ENCODE measurements around the gene SH2B3.
"Not testable (repeated sequence)": the region's sequence is repeated elsewhere in the genome, so short reads cannot be mapped to it uniquely, and the experiment has no call there.

Gene SH2B3

GRCh38 chr12:111454311-111454710, 48.6 kb downstream of the SH2B3 start:
- TF ChIP-seq CTCF (conservative IDR thresholded peaks at IDR 0.05) (no peak), ZFX (IDR thresholded peaks at IDR 0.05) (no peak)
- H3K27ac ChIP-seq = no peak overlapping the region

GRCh38 chr12:111454716-111455447, 49.2 kb downstream of the SH2B3 start:
- H3K27ac ChIP-seq = no peak overlapping the region
- TF ChIP-seq CTCF (conservative IDR thresholded peaks at IDR 0.05) = no peak
- no peak for TF ChIP-seq ZFX (IDR thresholded peaks at IDR 0.05)

GRCh38 chr12:111455448-111456320, 50.0 kb downstream of the SH2B3 start:
- H3K27ac ChIP-seq = no peak overlapping the region

GRCh38 chr12:111457071-111457470, 51.3 kb downstream of the SH2B3 start:
- H3K27ac ChIP-seq = no peak overlapping the region
- TF ChIP-seq CTCF (conservative IDR thresholded peaks at IDR 0.05) = no peak
- TF ChIP-seq ZFX (IDR thresholded peaks at IDR 0.05) = no peak

More at GRCh38 chr12:111455448-111456320, 50.0 kb downstream of the SH2B3 start:
- TF ChIP-seq CTCF (conservative IDR thresholded peaks at IDR 0.05) = no peak
- no peak for TF ChIP-seq ZFX (IDR thresholded peaks at IDR 0.05)

GRCh38 chr12:111457577-111457976, 51.9 kb downstream of the SH2B3 start:
- H3K27ac ChIP-seq = no peak overlapping the region
- TF ChIP-seq CTCF (conservative IDR thresholded peaks at IDR 0.05) (no peak), ZFX (IDR thresholded peaks at IDR 0.05) (no peak)

GRCh38 chr12:111458546-111459172, 52.9 kb downstream of the SH2B3 start:
- TF ChIP-seq ZFX (IDR thresholded peaks at IDR 0.05) (no peak), CTCF (conservative IDR thresholded peaks at IDR 0.05) (no peak)
- no peak overlapping the region for H3K27ac ChIP-seq

GRCh38 chr12:111460111-111460510, 54.4 kb downstream of the SH2B3 start:
- H3K27ac ChIP-seq = not testable (repeated sequence)
